T-helper 1 cell treated with Interleukin-12 subunit alpha and Interleukin-12 subunit beta and Interleukin-4 antibody, amounts not matched to agents 30 ng/mL and 1 ng/mL, for 36 hours (primary cell): Measurements from ENCODE around the gene ORM2. TPM values are rescaled to one million over a fixed set of nuclear protein-coding genes. Genes with fewer than 3 reads are reported as not detected.

Source experiments
- intact Hi-C: fragments of 100-400 bp; cut with micrococcal nuclease; formaldehyde crosslinking; loops from one replicate; pipeline ENCODE4 v1.15.1; 2024
- total RNA-seq: library from RNA; stranded (reverse); gene quantifications from 2 replicates; pipeline ENCODE4 v1.2.3, GENCODE V29; 2022

ORM2 gene
- total RNA-seq, 1 donor from 2014 or later: not detected

DNA sequence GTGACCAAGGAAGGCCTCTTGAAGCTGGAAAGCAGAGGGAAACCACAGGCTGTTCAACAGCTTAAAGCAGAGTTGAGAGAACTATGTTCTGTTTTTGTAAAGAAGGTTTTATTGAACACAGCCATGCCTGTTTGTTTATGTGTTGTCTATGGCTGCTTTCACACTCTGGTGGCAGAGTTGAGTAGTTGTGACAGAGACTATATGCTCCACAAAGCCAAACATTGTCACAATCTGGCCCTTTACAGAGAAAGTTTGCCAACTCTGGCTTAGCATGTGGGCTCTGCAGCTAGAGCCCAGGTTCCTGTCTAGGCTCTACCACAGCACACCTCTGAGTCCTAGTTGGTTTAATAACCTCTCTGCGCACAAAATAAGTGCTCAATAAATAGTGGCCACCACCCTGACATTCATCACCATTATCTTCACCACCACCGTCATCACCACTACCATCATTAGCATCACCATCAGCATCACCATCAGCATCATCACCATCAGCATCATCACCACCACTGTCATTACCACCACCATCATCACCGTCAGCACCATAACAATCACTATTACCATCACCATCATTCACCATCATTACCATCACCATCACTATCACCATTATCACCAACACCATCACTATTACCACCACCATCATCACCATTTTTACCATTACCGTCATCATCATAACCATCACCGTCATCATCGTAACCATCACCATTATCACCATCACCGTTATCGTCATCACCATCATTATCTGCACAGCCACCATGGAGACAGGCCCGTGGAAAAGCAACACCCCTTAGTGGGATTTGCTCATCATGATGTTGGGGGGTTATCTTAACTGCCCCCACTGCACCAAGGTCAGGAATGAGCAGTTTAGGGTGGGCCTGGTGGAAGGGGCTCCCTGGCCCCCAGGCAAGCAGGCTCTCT lies 39.8 kb downstream of the ORM2 start:
- intact Hi-C loops: loop anchor here (5.0 kb wide), 2 partner anchors 1092 to 1147 kb away; partner anchors contain the start of genes CDC26, FKBP15, PRPF4 and SLC31A1

DNA sequence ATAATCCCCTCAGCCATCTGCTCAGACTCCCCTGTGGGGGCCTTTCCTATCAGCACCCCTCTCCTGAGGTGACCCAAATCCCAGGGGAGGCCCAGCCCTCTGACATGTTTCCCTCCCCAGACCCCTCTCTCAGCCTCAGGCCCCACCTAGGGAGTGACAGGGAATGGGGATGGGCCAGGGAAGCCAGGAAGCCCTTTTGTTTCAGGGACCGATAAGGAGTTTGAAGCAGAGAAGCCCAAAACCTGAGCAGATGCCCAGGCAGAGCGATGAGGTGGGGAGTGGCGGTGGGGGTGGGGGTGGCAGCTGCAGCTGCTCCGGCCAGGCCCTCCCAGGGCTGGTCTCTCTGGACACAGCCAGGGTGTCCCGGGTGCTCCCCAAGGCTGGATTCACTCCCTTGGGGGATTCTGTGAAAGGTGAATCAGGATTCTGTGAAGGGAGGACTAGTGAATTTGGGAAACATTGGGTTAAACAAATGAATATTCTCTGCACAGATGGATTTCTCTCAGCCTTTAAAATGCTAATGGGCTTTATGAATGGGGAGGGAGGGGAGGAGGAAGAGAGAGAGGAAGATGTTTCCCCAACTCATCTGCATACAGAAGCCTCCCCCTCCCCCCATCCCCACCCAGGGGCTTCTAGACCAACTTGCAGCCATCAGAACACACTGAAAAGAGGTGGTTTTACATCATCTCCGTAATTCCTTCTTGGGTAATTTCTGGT lies 40.7 kb downstream of the ORM2 start:
- intact Hi-C loops: loop anchor here (5.0 kb wide), 2 partner anchors 1093 to 1148 kb away; partner anchors contain the start of genes CDC26, FKBP15, PRPF4 and SLC31A1

DNA sequence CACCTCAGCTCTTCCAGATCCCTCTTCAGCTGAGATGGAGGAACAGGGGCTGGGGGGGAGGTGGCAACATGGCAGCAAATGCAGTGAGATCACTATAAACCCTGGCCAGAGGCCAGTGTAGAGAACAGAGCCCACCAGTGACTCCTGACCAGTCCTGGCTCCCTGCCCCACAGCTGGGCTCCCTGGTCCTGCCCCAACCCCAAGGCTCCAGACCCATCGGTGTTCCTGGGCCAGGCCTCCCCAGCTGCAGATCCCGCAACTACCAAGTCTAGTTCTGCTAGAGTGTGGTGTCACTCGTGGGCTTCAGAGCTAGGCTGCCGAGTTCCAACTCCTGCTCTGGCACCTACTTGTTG lies 41.3 kb downstream of the ORM2 start:
- intact Hi-C loops: loop anchor here (5.0 kb wide), 2 partner anchors 1094 to 1149 kb away; partner anchors contain the start of genes CDC26, FKBP15, PRPF4 and SLC31A1

- intact Hi-C loops: loop anchor here (5.0 kb wide), 2 partner anchors 1094 to 1149 kb away; partner anchors contain the start of genes CDC26, FKBP15, PRPF4 and SLC31A1
These were observed 41.8 kb downstream of the ORM2 start for GRCh38 chr9:114371343-114371944.

GRCh38 chr9:114371973-114372917 lies 42.6 kb downstream of the ORM2 start:
- intact Hi-C loops: loop anchor here (5.0 kb wide), 2 partner anchors 1095 to 1150 kb away; partner anchors contain the start of genes CDC26, FKBP15, PRPF4 and SLC31A1

DNA sequence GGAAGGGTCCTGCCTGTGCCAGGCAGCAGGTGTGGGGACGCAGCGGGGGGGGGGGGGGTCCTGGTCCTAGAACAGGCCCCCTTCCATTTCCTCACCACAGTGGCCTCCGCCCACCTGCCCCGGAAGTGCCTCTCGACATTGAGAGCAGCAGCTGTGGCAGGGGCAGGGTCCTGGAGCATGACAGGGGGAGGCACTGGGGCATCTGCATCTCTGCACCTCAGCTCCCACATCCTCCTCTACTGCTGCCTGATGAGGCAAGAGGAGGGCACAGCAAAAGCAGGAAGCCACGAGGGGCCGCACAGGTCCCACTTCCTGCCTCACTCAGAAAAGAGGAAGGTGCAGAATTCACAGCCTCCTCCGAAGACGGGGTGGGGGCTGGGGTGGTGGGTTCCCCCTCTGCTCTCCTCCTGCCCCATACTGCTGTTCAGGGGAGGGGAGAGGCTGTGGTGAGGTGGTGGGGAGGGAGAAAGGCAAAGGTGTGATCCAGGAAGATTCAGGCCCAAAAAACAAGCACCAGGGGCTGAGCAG lies 43.3 kb downstream of the ORM2 start:
- intact Hi-C loops: loop anchor here (1.0 to 5.0 kb wide), 5 partner anchors 10 to 1151 kb away; partner anchors contain the start of genes CDC26, FKBP15, PRPF4 and SLC31A1

- intact Hi-C loops: loop anchor here (1.0 to 5.0 kb wide), 5 partner anchors 11 to 1152 kb away; partner anchors contain the start of genes CDC26, FKBP15, PRPF4 and SLC31A1
These were observed 44.5 kb downstream of the ORM2 start for GRCh38 chr9:114373960-114374730.

DNA sequence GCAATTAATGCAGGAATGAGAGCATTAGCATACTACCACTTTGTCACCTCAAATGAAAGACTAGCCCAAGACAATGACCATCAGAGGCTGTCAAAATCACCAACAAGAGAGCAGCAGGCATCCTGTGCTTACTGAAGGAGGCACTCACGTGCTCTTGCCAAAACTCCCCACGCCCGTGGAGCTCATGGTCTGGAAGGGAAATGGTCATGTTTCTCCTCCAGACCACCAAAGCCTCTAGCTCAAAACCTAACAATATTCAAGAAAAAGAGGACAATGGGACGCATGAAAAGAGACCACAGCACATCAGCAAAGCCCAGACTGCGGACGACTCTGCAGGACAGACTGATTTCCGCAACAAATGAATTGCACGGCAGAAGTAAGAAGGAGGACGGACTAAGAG lies 45.3 kb downstream of the ORM2 start:
- intact Hi-C loops: loop anchor here (1.0 to 5.0 kb wide), 3 partner anchors 9 to 1153 kb away; partner anchors contain the start of genes CDC26, FKBP15, PRPF4 and SLC31A1

- intact Hi-C loops: loop anchor here (1.0 kb wide), 1 partner anchor 9 kb away; no protein-coding TSS in a partner anchor
These were observed 45.9 kb downstream of the ORM2 start for GRCh38 chr9:114375386-114376175.

DNA sequence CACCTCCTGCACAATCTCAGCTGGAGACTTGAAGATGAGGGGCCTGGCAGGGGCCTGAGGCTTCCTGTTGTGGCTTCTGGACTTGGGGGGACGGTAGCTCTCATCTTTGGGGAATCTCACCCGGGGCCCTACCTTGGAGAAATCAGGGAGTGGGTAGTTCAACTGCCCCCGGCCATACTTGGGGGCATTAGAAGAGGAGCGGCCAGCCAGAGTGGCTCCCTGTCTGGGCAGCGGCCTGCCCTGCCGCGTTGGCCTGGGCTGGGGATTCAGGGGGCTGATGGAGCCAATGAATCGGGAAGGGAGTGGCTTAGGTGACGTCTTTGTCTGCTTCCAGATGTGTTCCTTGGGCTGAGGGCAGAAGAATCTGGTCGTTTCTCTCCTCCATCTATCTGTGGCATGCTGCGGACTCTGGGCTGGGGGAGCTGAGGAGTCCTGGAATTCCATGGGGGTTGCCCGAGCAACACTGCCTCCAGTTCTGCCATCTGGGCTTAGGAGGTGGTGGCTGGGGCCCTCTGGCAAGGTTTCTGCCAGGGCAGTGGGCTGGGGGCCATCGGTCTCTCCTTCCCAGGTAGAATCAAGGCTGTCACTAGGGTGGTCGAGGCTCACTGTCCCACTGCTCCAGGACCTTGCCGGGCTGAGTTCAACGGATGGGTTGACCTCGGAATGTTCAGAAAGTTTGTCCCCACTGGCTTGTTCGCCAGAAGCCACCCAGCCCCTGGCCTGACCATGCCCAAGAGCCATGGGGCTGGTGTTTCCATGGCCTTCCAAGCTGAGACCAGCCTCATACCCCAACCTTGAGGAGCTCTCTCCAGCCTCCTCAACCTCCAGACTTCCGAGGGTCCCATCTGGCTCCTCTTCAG lies 47.1 kb downstream of the ORM2 start:
- intact Hi-C loops: no loop called here

DNA sequence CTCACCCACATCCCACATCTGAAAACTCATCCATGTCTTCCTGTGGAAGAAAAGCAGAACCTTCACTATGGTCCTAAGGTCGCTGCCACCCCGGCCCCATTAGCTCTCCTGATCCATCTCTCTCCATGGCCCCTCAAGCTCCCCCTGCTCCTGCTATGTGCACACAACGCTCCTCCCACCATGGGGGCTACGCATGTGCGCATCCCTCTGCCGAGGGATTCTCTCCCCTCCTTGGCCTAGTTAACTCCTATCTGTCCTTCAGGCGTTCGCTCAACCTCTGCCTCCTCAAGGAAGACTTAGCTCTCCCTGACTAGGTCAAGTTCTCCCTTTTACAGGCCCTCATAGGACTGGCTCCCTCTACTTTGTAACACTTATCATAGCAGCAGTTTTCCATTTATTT lies 48.3 kb downstream of the ORM2 start:
- intact Hi-C loops: no loop called here

GRCh38 chr9:114378883-114379282 lies 49.2 kb downstream of the ORM2 start:
- intact Hi-C loops: no loop called here

Other genes with a start within 250 kb of the ORM2 start
- not detected in 2 replicates for gene KIF12, start 230.6 kb upstream of the ORM2 start, total RNA-seq
- 1.2 TPM in 2 replicates for gene COL27A1, start 174.3 kb upstream of the ORM2 start, total RNA-seq
- not detected in 2 replicates for gene ORM1, start 6.8 kb upstream of the ORM2 start, total RNA-seq
- 464 and 472 TPM in 2 replicates for gene AKNA, start 58.1 kb downstream of the ORM2 start, total RNA-seq
- gene WHRN, start 175.6 kb downstream of the ORM2 start, total RNA-seq: 1.3 and 1.6 TPM in 2 replicates